ENCODE measurements around the gene TTPAL.

- TF ChIP-seq FOXP1 (CRISPR knock-in tag; IDR thresholded peaks at IDR 0.05; ENCODE audit: borderline replicate concordance) (no peak), IRF2 (CRISPR knock-in tag; IDR thresholded peaks at IDR 0.05; ENCODE audit: borderline replicate concordance, low read depth) (no peak), CTCF (IDR thresholded peaks at IDR 0.05) (no peak), ARID4B (CRISPR knock-in tag; IDR thresholded peaks at IDR 0.05; ENCODE audit: borderline replicate concordance) (no peak), USF2 (CRISPR knock-in tag; IDR thresholded peaks at IDR 0.05) (no peak), ZNF219 (CRISPR knock-in tag; IDR thresholded peaks at IDR 0.05; ENCODE audit: borderline replicate concordance) (no peak), USF1 (CRISPR knock-in tag; IDR thresholded peaks at IDR 0.05) (no peak), JUN (CRISPR knock-in tag; IDR thresholded peaks at IDR 0.05) (no peak), NR2C2 (CRISPR knock-in tag; IDR thresholded peaks at IDR 0.05) (no peak), CBFB (CRISPR knock-in tag; IDR thresholded peaks at IDR 0.05; ENCODE audit: low read depth) (no peak)
These were observed 46.0 kb upstream of the TTPAL start for GRCh38 chr20:44429419-44430269.
